LNCAP (cell line): ENCODE measurements around the gene STK4.

Experiments used
- CTCF ChIP-seq: fragments of 450-650 bp; IDR thresholded peaks from 2 replicates; pipeline ENCODE4 v1.5.1; 2017; ENCODE audit warnings: mild to moderate bottlenecking

The STK4 gene

GRCh38 chr20:44928595-44928994 is 37.7 kb upstream of the STK4 start:
- TF ChIP-seq CTCF: no peak

GRCh38 chr20:44930517-44931168 is 35.7 kb upstream of the STK4 start:
- no peak for TF ChIP-seq CTCF

- no peak for TF ChIP-seq CTCF
Observed at GRCh38 chr20:44931911-44932310, 34.4 kb upstream of the STK4 start.

- no peak for TF ChIP-seq CTCF
Observed at GRCh38 chr20:44932916-44933315, 33.4 kb upstream of the STK4 start.

- TF ChIP-seq CTCF: no peak
Observed at GRCh38 chr20:44936510-44936909, 29.8 kb upstream of the STK4 start.

- TF ChIP-seq CTCF: no peak
Observed at GRCh38 chr20:44938637-44939036, 27.7 kb upstream of the STK4 start.

- TF ChIP-seq CTCF: no peak
Observed at GRCh38 chr20:44941120-44941691, 25.1 kb upstream of the STK4 start.
